ENCODE results near the gene ERO1B.

ERO1B gene

DNA sequence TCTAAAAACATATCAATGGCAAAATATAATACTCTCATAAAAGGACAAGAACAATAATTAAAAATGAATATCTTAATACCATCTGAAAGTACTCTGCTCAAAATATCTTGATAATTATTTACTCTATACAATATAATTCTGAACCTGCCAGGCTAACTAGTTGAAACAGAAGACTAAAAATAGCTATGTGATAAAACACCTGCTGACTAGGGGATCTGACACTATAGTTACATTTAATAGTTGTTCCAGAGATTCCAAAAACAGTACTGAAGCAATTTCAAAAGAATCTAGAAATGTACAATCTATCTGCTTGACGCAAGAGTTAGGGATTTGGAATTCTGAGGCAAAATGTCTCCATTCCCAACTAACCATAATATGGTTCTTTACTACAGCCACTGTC lies 30.2 kb downstream of the ERO1B start:
- WGBS (ENCODE audit: extremely low coverage, insufficient coverage, insufficient read length): no CpG with 5 or more reads among the region's 1 CpG
- no peak overlapping the region for H4K12ac ChIP-seq (ENCODE audit: low read depth, low read length)
- H3K79me2 ChIP-seq (ENCODE audit: control insufficient read depth, insufficient read depth, low read length, poor library complexity): no peaks in the 10 kb centered on the region
- no peak overlapping the region for H3K27ac ChIP-seq (ENCODE audit: low read depth, low read length)
- no peak overlapping the region for H2BK12ac ChIP-seq (ENCODE audit: low read length)
- no peak overlapping the region for H3K14ac ChIP-seq (ENCODE audit: low read length)
- H3K4ac ChIP-seq (ENCODE audit: low read depth, low read length): no peak overlapping the region
- H4K8ac ChIP-seq (ENCODE audit: low read depth, low read length): no peak overlapping the region
- H3K9me3 ChIP-seq (ENCODE audit: insufficient read depth, low read depth, low read length): no peaks in the 10 kb centered on the region
- H3K36me3 ChIP-seq (ENCODE audit: control insufficient read depth in 1 of 2, insufficient read depth in 2 of 2, low read length in 2 of 2): no peaks in the 10 kb centered on the region
- H3K9ac ChIP-seq (ENCODE audit: low read length): no peak overlapping the region
- H3K4me2 ChIP-seq (ENCODE audit: low read length): no peak overlapping the region
- H3K27me3 ChIP-seq (ENCODE audit: insufficient read depth, low read length): no peaks in the 10 kb centered on the region
- no peak for DNase-seq
- H2AK5ac ChIP-seq (ENCODE audit: low read length): no peak overlapping the region
- H2BK5ac ChIP-seq (ENCODE audit: low read depth, low read length, poor library complexity): no peak overlapping the region
- H3K79me1 ChIP-seq (ENCODE audit: low read length): no peaks in the 10 kb centered on the region
- H3K4me1 ChIP-seq (ENCODE audit: control insufficient read depth in 1 of 2, insufficient read depth in 2 of 2, low read length in 2 of 2): no peaks in the 10 kb centered on the region
- no peak overlapping the region for H3K23ac ChIP-seq (ENCODE audit: low read length)
- H4K91ac ChIP-seq (ENCODE audit: low read depth, low read length): no peak overlapping the region
- H3K18ac ChIP-seq (ENCODE audit: low read length): no peak overlapping the region
- no peak overlapping the region for H3K4me3 ChIP-seq (ENCODE audit: low read depth, low read length)
- no peak overlapping the region for H2BK120ac ChIP-seq (ENCODE audit: insufficient read depth, low read length, poor library complexity)
- H2AFZ ChIP-seq (ENCODE audit: insufficient read depth, low read length, poor library complexity): no peak overlapping the region

DNA sequence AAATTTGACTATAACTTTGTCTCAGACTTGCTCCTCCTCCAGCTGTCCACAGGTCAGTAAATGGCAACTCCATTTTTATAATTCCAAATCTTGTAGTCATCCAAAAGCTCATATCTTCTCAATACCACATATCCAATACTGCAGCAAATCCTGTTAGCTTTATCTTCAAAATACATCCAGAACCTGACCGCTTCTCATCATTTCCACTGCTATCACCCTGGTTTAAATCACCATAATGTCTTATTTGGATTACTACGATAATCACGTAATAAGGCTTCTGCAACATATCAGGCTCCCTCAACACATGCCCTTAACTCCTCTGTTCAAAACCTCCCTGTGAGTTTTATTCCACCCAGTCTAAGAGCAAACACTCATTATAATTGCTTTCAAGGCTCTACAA lies 34.5 kb downstream of the ERO1B start:
- H3K4me1 ChIP-seq (ENCODE audit: control insufficient read depth in 1 of 2, insufficient read depth in 2 of 2, low read length in 2 of 2): no peaks in the 10 kb centered on the region
- H3K4me3 ChIP-seq (ENCODE audit: low read depth, low read length): no peak overlapping the region
- H3K36me3 ChIP-seq (ENCODE audit: control insufficient read depth in 1 of 2, insufficient read depth in 2 of 2, low read length in 2 of 2): no peaks in the 10 kb centered on the region
- H3K27me3 ChIP-seq (ENCODE audit: insufficient read depth, low read length): no peaks in the 10 kb centered on the region
- H3K4me2 ChIP-seq (ENCODE audit: low read length): no peak overlapping the region
- no CpG with 5 or more reads among the region's 3 CpGs for whole genome bisulfite sequencing (ENCODE audit: extremely low coverage, insufficient coverage, insufficient read length)
- H2BK12ac ChIP-seq (ENCODE audit: low read length): no peak overlapping the region
- H3K23ac ChIP-seq (ENCODE audit: low read length): no peak overlapping the region
- no peak overlapping the region for H4K12ac ChIP-seq (ENCODE audit: low read depth, low read length)
- H3K79me1 ChIP-seq (ENCODE audit: low read length): no peaks in the 10 kb centered on the region
- H3K18ac ChIP-seq (ENCODE audit: low read length): no peak overlapping the region
- no peak overlapping the region for H4K8ac ChIP-seq (ENCODE audit: low read depth, low read length)
- no peak overlapping the region for H2BK120ac ChIP-seq (ENCODE audit: insufficient read depth, low read length, poor library complexity)
- H3K79me2 ChIP-seq (ENCODE audit: control insufficient read depth, insufficient read depth, low read length, poor library complexity): no peaks in the 10 kb centered on the region
- no peaks in the 10 kb centered on the region for H3K9me3 ChIP-seq (ENCODE audit: insufficient read depth, low read depth, low read length)
- H2AFZ ChIP-seq (ENCODE audit: insufficient read depth, low read length, poor library complexity): no peak overlapping the region
- peak in 1 of 2 donors; percentile 16 for DNase-seq
- H4K91ac ChIP-seq (ENCODE audit: low read depth, low read length): no peak overlapping the region
- no peak overlapping the region for H3K4ac ChIP-seq (ENCODE audit: low read depth, low read length)
- H3K27ac ChIP-seq (ENCODE audit: low read depth, low read length): no peak overlapping the region
- H2AK5ac ChIP-seq (ENCODE audit: low read length): no peak overlapping the region
- H2BK5ac ChIP-seq (ENCODE audit: low read depth, low read length, poor library complexity): no peak overlapping the region
- no peak overlapping the region for H3K9ac ChIP-seq (ENCODE audit: low read length)
- H3K14ac ChIP-seq (ENCODE audit: low read length): no peak overlapping the region

DNA sequence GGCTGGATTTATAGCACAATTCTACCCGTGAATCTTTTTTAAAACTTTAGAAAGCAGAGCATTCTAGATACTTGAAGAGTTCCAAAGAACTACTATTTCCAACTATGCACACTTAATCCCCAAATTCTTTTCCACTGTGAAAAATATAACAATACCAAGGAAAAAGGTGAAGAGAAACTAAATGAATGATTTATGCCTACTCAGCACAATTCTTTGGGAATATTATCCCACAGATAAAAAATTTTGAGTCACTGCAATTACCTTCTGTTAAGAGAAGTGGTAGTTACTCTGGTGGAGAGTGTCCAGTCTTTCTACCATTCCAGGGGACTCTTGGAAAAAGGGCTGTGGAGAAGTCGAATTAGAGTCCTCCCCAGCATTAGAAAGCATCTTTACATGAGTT lies 39.2 kb downstream of the ERO1B start:
- Histone ChIP-seq H4K8ac (ENCODE audit: low read depth, low read length) (no peak overlapping the region), H2AFZ (ENCODE audit: insufficient read depth, low read length, poor library complexity) (no peak overlapping the region), H3K9me3 (ENCODE audit: insufficient read depth, low read depth, low read length) (no peaks in the 10 kb centered on the region), H3K4me3 (ENCODE audit: low read depth, low read length) (no peak overlapping the region), H2BK120ac (ENCODE audit: insufficient read depth, low read length, poor library complexity) (no peak overlapping the region), H2BK5ac (ENCODE audit: low read depth, low read length, poor library complexity) (no peak overlapping the region), H3K23ac (ENCODE audit: low read length) (no peak overlapping the region), H3K9ac (ENCODE audit: low read length) (no peak overlapping the region), H3K36me3 (ENCODE audit: control insufficient read depth in 1 of 2, insufficient read depth in 2 of 2, low read length in 2 of 2) (no peaks in the 10 kb centered on the region), H3K18ac (ENCODE audit: low read length) (no peak overlapping the region), H3K14ac (ENCODE audit: low read length) (no peak overlapping the region), H3K79me1 (ENCODE audit: low read length) (no peaks in the 10 kb centered on the region), H3K27me3 (ENCODE audit: insufficient read depth, low read length) (no peaks in the 10 kb centered on the region), H3K4ac (ENCODE audit: low read depth, low read length) (no peak overlapping the region), H3K4me2 (ENCODE audit: low read length) (no peak overlapping the region), H3K27ac (ENCODE audit: low read depth, low read length) (no peak overlapping the region), H4K91ac (ENCODE audit: low read depth, low read length) (no peak overlapping the region), H4K12ac (ENCODE audit: low read depth, low read length) (no peak overlapping the region), H3K79me2 (ENCODE audit: control insufficient read depth, insufficient read depth, low read length, poor library complexity) (no peaks in the 10 kb centered on the region), H2BK12ac (ENCODE audit: low read length) (no peak overlapping the region), H3K4me1 (ENCODE audit: control insufficient read depth in 1 of 2, insufficient read depth in 2 of 2, low read length in 2 of 2) (no peaks in the 10 kb centered on the region), H2AK5ac (ENCODE audit: low read length) (no peak overlapping the region)
- WGBS (ENCODE audit: extremely low coverage, insufficient coverage, insufficient read length): no CpG with 5 or more reads among the region's 2 CpGs
- DNase-seq: no peak

DNA sequence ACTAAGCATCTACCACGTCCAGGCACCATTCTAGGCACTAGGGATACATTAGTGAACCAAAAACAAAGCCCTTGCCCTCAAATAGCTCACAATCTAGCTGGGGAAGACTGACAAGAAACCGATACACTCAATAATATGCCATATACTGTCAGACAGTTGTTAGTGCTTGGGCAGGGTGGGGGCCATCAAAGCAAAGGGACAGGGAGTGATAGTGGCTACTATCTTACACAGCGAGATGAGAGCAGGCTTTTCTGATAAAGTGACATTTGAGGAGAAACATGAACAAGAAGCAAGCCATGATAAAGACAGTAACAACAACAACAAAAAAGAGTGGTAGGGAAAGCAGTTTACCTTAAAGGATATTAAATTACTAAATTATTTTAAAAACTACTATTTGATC lies 41.1 kb downstream of the ERO1B start:
- Histone ChIP-seq H2AK5ac (ENCODE audit: low read length) (no peak overlapping the region), H3K79me2 (ENCODE audit: control insufficient read depth, insufficient read depth, low read length, poor library complexity) (no peaks in the 10 kb centered on the region), H3K23ac (ENCODE audit: low read length) (no peak overlapping the region), H4K91ac (ENCODE audit: low read depth, low read length) (no peak overlapping the region), H3K4me3 (ENCODE audit: low read depth, low read length) (no peak overlapping the region), H3K36me3 (ENCODE audit: control insufficient read depth in 1 of 2, insufficient read depth in 2 of 2, low read length in 2 of 2) (no peaks in the 10 kb centered on the region), H3K14ac (ENCODE audit: low read length) (no peak overlapping the region), H2BK120ac (ENCODE audit: insufficient read depth, low read length, poor library complexity) (no peak overlapping the region), H3K79me1 (ENCODE audit: low read length) (no peaks in the 10 kb centered on the region), H3K4me1 (ENCODE audit: control insufficient read depth in 1 of 2, insufficient read depth in 2 of 2, low read length in 2 of 2) (no peaks in the 10 kb centered on the region), H3K9me3 (ENCODE audit: insufficient read depth, low read depth, low read length) (no peaks in the 10 kb centered on the region), H3K27me3 (ENCODE audit: insufficient read depth, low read length) (no peaks in the 10 kb centered on the region), H3K4me2 (ENCODE audit: low read length) (no peak overlapping the region), H4K8ac (ENCODE audit: low read depth, low read length) (no peak overlapping the region), H2BK5ac (ENCODE audit: low read depth, low read length, poor library complexity) (no peak overlapping the region), H3K18ac (ENCODE audit: low read length) (no peak overlapping the region), H4K12ac (ENCODE audit: low read depth, low read length) (no peak overlapping the region), H2AFZ (ENCODE audit: insufficient read depth, low read length, poor library complexity) (no peak overlapping the region), H3K9ac (ENCODE audit: low read length) (no peak overlapping the region), H3K27ac (ENCODE audit: low read depth, low read length) (no peak overlapping the region), H3K4ac (ENCODE audit: low read depth, low read length) (no peak overlapping the region), H2BK12ac (ENCODE audit: low read length) (no peak overlapping the region)
- no peak for DNase-seq
- no CpG with 5 or more reads among the region's 3 CpGs for WGBS (ENCODE audit: extremely low coverage, insufficient coverage, insufficient read length)

All from trophoblast cell (in vitro differentiated cells and primary cell).